Prostate gland (tissue), 2 donors: ENCODE results near the gene BATF3.

Source experiments
- POLR2A ChIP-seq: fragments of 450-650 bp; IDR thresholded peaks from one replicate; pipeline ENCODE4 v1.6.1; 2016; ENCODE audit warnings: antibody characterized with exemption, mild to moderate bottlenecking
- TF ChIP-seq, protein P1 (sequence below), 4 experiments: fragments of 200-600 bp in 2 of 4; fragments of 450-650 bp in 2 of 4; sonication (generic) in 2 of 4; IDR thresholded peaks; 1 replicate in 3 of 4; 2 replicates in 1 of 4; pipeline ENCODE4 v1.5.1; 2016 to 2019; ENCODE audit warnings: antibody characterized with exemption in 4 of 4, mild to moderate bottlenecking in 2 of 4, moderate library complexity in 2 of 4

DNA sequence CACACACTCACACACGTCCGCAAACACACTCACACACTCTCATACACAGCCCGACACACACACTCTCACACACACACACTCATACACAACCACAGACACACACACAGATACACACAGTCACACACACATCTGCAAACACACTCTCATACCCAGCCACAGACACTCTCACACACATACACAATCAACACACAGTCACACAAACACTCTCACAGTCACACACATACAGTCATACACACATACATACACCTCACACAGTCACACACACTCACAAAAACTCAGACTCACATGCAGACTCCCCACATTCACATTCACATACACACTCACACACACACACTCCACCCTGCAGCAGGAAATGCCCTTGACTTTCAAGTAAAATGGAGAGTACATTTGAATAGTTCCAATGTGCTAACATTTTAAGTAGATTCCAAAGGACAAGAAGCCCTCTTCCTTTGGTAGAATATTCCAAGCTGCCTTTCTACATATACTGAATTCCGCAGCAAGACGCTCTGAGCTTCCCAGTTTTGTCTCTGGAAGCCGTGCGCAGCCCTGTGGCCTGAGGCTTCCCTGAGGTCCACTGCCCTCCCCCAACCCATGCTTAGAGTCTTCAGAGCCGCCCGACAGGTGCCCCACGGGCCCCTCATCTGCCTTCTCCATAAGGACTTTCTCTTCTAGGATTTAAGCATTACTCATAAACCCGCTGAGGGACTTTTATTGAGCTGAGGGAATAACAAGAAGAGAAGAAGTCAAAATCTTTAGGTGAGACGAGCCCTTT, 9.7 kb downstream of the BATF3 start:
- TF ChIP-seq, protein P1, sequence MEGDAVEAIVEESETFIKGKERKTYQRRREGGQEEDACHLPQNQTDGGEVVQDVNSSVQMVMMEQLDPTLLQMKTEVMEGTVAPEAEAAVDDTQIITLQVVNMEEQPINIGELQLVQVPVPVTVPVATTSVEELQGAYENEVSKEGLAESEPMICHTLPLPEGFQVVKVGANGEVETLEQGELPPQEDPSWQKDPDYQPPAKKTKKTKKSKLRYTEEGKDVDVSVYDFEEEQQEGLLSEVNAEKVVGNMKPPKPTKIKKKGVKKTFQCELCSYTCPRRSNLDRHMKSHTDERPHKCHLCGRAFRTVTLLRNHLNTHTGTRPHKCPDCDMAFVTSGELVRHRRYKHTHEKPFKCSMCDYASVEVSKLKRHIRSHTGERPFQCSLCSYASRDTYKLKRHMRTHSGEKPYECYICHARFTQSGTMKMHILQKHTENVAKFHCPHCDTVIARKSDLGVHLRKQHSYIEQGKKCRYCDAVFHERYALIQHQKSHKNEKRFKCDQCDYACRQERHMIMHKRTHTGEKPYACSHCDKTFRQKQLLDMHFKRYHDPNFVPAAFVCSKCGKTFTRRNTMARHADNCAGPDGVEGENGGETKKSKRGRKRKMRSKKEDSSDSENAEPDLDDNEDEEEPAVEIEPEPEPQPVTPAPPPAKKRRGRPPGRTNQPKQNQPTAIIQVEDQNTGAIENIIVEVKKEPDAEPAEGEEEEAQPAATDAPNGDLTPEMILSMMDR (IDR thresholded peaks at IDR 0.05), result no peak
- no peak for TF ChIP-seq POLR2A
